Lower lobe of right lung (tissue), 2 donors: ENCODE data around the gene TANGO6. TPM values are rescaled to one million over a fixed set of nuclear protein-coding genes. Genes with fewer than 3 reads are reported as not detected.
A peak's percentile ranks its signal among the peaks of the same experiment; 100 is the strongest.

Source experiments
- ATAC-seq, 2 donors: fragments of 200-7000 bp; cut with Tn5 transposase; one replicate each; pipeline ENCODE4 v1.9.1; 2020 to 2022; ENCODE audit warnings: mild to moderate bottlenecking in 2 of 2, moderate library complexity in 2 of 2
- DNase-seq: peaks from one replicate; pipeline ENCODE4 v3.0.0-alpha.2; 2020
- H3K27ac ChIP-seq: fragments of 200-600 bp; one replicate; pipeline ENCODE4 v1.8.0; 2022
- H3K27me3 ChIP-seq: fragments of 200-600 bp; one replicate; pipeline ENCODE4 v1.8.0; 2022; ENCODE audit warnings: low read depth
- H3K36me3 ChIP-seq: fragments of 200-600 bp; one replicate; pipeline ENCODE4 v1.8.0; 2022; ENCODE audit warnings: mild to moderate bottlenecking
- H3K4me1 ChIP-seq: fragments of 200-600 bp; one replicate; pipeline ENCODE4 v1.8.0; 2022
- H3K4me3 ChIP-seq: fragments of 200-600 bp; one replicate; pipeline ENCODE4 v1.8.0; 2022; ENCODE audit warnings: mild to moderate bottlenecking
- H3K9me3 ChIP-seq: fragments of 200-600 bp; one replicate; pipeline ENCODE4 v1.8.0; 2022
- CTCF ChIP-seq: fragments of 200-600 bp; IDR thresholded peaks from one replicate; pipeline ENCODE4 v1.8.0; 2022; ENCODE audit warnings: antibody characterized with exemption, mild to moderate bottlenecking
- intact Hi-C: fragments of 100-400 bp; cut with DNase I; formaldehyde crosslinking; loops from one replicate; pipeline ENCODE4 v1.11.0; 2022
- total RNA-seq: library from RNA; stranded (reverse); fragmentation: NEBNext Ultra II Directional; extraction: Animal tissue kit (Norgen Biotek cat#: 25700); gene quantifications from one replicate; pipeline ENCODE4 v1.2.1, GENCODE V29; 2021
- donor health status: DM: no; HTN: yes; CAD: no; lungs with severe emphysema.

The TANGO6 gene
- total RNA-seq, 1 donor from 2014 or later, result 20.4 TPM

GRCh38 chr16:69072640-69072974, 229.3 kb downstream of the TANGO6 start:
- Histone ChIP-seq H3K4me1 (peaks cover 6% of the 10 kb centered on the region), H3K9me3 (no peaks in the 10 kb centered on the region), H3K27me3 (no peaks in the 10 kb centered on the region), H3K36me3 (no peaks in the 10 kb centered on the region), H3K27ac (peak overlapping the region; percentile 65), H3K4me3 (no peak overlapping the region)
- no peak for TF ChIP-seq CTCF
- intact Hi-C loops, result no loop called here
- DNase-seq (no peak), ATAC-seq (peak in 1 of 2 donors; percentile 63)

GRCh38 chr16:69073181-69073702, 229.9 kb downstream of the TANGO6 start:
- no peaks in the 10 kb centered on the region for H3K27me3 ChIP-seq
- ATAC-seq (peak; percentile 45 to 82), DNase-seq (no peak)
- peak overlapping the region; percentile 8 for H3K27ac ChIP-seq
- H3K4me3 ChIP-seq, result no peak overlapping the region
- no peaks in the 10 kb centered on the region for H3K9me3 ChIP-seq
- intact Hi-C loops, result no loop called here
- peaks cover 6% of the 10 kb centered on the region for H3K4me1 ChIP-seq
- no peaks in the 10 kb centered on the region for H3K36me3 ChIP-seq
- TF ChIP-seq CTCF, result no peak

GRCh38 chr16:69077251-69077650, 233.9 kb downstream of the TANGO6 start:
- intact Hi-C loops, result no loop called here
- Histone ChIP-seq H3K36me3 (no peaks in the 10 kb centered on the region), H3K4me3 (no peak overlapping the region), H3K4me1 (peaks cover 6% of the 10 kb centered on the region), H3K27ac (no peak overlapping the region), H3K27me3 (no peaks in the 10 kb centered on the region), H3K9me3 (no peaks in the 10 kb centered on the region)
- ATAC-seq (no peak), DNase-seq (no peak)
- no peak for TF ChIP-seq CTCF

- TF ChIP-seq CTCF, result no peak
- Histone ChIP-seq H3K9me3 (no peaks in the 10 kb centered on the region), H3K27me3 (no peaks in the 10 kb centered on the region), H3K27ac (no peak overlapping the region), H3K4me1 (no peaks in the 10 kb centered on the region), H3K4me3 (no peak overlapping the region), H3K36me3 (no peaks in the 10 kb centered on the region)
- ATAC-seq (no peak), DNase-seq (no peak)
- intact Hi-C loops, result no loop called here
Measured at GRCh38 chr16:69078073-69078472, 234.7 kb downstream of the TANGO6 start.

- TF ChIP-seq CTCF, result no peak
- Histone ChIP-seq H3K36me3 (peaks cover 14% of the 10 kb centered on the region), H3K27ac (no peak overlapping the region), H3K9me3 (no peaks in the 10 kb centered on the region), H3K4me3 (no peak overlapping the region), H3K4me1 (no peaks in the 10 kb centered on the region), H3K27me3 (no peaks in the 10 kb centered on the region)
- no peak for DNase-seq
- no peak for ATAC-seq
- intact Hi-C loops, result no loop called here
Measured at GRCh38 chr16:69079697-69080096, 236.4 kb downstream of the TANGO6 start.
